ENCODE results near the gene MGAT5.
"Not testable (repeated sequence)": the region's sequence is repeated elsewhere in the genome, so short reads cannot be mapped to it uniquely, and the experiment has no call there.

Gene MGAT5

GRCh38 chr2:134454426-134454825, 200.6 kb downstream of the MGAT5 start:
- DNase-seq: no peak

DNA sequence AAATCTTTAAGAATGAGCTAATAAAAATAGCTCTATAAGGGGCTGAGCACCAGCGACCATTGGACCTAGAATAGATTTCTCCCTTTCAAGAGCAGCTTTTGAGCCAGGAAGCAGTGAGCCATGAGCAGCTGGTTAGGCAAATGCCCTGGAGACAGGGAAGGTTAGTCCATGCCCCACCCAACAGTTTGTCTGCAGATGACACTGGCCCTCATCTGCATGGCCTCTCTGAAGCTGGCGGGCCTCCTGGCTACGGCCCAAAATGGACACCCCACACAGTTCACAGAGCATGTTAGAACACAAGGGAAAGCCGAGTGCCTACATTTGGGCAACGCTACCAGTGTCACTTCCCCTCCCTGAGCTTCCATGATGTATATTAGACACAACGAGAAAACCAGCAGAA, 201.1 kb downstream of the MGAT5 start:
- no peak for DNase-seq

DNA sequence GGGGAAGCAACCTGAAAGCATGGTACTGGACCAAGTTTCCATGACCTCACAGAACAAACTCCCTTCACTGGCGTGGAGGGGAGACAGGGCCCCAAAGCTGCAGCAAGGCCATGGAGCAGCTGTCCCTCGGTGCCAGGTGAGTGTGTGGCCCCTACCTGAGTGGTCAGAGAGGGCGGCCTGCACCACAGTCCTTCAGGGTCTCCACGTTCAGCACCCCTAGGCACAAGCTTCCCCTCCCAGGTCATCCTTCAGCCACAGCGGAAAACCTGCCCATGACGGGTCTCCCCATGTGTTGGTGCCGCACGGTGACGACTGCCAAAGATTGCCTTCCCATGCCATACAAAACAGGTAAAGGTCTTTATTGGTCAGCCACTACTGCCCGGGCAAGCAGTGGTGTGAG, 201.6 kb downstream of the MGAT5 start:
- no peak for DNase-seq

DNA sequence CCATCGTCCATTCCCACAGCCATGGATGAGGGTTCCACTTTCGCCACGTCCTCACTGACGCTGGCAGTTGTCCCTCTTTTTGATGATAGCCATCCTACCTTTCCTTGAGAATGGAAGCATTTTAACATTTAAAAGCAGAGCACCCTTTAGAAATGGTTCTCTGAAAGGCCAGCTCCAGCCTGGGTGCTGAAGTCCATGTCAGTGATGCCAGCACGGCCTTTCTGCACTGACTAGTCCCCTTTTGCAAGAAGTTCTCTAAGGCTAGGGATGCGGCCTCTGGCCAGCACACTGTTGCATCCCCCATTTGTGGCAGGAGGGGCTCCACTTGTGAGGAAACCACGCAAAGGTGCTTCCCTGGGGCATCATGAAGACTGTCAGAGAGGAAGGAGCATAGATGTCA, 203.5 kb downstream of the MGAT5 start:
- no peak for DNase-seq

GRCh38 chr2:134457765-134458472, 204.0 kb downstream of the MGAT5 start:
- DNase-seq: no peak

DNA sequence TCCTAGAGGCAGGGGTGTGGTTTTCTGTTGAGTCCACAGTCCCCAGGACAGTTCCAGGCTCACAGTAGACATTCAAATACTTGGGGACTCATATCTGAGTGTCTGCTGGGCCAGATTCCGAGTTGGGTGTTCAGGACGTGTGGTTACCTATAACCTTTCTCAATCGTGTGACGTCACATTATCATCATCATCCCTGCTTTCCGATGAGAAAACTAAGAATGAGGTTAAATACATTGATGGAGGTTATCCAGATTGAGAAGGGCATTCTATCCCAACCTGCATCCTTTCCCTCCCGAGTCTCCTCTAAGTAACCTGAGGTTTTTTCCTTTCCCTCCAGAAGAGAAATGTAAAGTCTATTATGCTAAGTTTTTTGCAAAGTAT, 204.6 kb downstream of the MGAT5 start:
- no peak for DNase-seq

DNA sequence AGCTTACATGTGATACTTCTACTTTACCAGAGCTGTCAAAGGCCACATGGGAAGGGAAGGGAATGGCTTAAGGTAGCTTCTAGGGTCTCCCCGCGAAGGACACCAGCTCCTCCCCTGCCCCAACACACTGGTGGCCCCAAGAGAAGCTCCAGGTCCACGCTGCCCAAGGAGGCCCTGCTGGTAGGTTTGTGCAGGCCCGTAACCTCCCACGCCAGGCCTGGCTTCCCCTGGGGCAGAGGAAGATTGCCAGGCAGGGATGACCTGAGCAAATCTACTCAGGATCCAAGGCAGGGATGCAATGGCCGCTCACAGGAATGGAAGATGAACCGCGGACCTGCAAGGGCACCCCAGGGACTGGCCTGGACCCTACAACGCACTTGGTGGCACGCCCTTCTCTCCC, 205.1 kb downstream of the MGAT5 start:
- DNase-seq: no peak

- DNase-seq: no peak
These were observed 206.0 kb downstream of the MGAT5 start for GRCh38 chr2:134459706-134460406.

DNA sequence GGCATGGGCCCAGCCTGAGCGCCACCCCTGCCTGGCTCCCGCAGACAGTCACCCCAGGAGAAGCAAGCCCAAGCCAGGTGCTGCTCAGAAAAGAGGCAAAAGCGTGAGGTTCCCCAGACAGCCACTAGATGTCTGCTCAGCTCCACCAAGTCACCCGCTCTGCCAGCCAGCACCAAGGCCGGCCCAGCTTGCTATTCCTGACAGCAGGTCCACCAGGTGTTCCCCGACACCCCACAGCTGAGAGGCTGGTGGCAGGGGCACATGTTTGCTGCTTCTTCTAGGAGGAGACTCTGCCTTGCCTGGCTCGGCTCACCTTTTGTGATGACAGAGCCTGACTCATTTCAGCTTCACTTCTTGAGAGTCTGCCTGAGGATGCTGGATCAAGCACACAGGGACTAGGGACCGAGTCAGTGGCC, 206.7 kb downstream of the MGAT5 start:
- DNase-seq: no peak

- DNase-seq: no peak
These were observed 207.6 kb downstream of the MGAT5 start for GRCh38 chr2:134461511-134461910.

DNA sequence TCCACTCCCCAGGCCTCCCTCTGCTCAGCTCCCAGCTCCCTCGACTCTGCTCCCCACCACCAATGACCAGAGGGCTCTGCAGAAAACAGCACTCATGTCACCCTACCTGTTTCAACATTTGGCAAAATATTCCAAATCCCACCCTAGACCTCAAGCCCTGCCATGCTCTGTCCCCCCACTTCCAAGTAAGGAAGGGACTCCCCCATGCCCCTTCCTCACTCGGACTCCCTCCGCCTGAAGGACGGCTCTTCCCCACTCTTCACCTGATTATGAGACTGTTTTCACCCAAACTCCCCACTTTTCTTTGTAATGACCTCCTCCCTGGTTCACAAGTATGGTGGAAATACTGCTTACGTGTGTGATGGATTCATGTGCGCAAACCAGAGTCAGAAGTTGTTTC, 208.4 kb downstream of the MGAT5 start:
- no peak for DNase-seq

DNA sequence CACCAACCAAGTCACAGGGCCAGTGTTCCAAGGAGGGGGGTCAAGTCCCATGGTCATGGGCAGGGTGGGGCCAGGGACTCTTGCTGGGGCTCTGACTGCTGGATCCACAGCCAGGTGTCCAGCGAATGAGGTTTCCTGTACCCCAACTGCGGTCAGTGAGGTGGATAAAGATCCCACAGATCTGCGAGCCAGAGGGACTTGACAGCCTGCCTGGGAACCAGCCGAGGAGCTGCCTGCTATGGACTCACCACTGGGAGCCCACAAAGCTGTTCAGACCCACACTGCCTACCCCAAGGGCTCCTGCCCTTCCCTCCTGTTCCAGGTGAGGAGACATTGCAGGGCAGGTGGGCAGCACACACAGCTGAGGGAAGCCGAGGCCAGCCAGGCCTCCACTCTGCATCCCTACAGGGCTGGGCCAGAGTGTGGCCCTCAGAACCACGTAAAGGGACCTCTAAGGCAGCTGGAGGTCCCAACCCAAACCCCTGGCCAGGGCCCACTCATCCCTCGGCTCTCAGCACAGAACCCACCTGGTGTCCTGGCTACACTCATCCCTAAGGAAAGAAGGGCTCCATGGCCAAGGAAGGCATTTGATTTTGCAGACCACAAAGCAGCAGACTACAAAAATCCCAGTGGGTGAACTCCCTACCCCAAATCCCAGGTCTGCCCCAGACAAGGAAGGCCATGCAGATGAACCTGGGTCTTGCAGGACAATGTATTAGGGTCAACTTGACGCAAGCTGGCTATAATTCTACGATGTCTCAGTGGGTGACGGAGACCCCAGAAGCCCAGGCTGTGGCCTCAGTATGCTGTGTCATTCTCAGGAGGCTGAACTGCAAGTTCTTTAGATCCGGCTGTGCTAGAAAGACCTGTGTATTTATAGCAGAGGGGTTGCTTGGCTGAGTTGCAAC, 209.2 kb downstream of the MGAT5 start:
- DNase-seq: no peak

GRCh38 chr2:134463699-134464022, 209.8 kb downstream of the MGAT5 start:
- DNase-seq: no peak

DNA sequence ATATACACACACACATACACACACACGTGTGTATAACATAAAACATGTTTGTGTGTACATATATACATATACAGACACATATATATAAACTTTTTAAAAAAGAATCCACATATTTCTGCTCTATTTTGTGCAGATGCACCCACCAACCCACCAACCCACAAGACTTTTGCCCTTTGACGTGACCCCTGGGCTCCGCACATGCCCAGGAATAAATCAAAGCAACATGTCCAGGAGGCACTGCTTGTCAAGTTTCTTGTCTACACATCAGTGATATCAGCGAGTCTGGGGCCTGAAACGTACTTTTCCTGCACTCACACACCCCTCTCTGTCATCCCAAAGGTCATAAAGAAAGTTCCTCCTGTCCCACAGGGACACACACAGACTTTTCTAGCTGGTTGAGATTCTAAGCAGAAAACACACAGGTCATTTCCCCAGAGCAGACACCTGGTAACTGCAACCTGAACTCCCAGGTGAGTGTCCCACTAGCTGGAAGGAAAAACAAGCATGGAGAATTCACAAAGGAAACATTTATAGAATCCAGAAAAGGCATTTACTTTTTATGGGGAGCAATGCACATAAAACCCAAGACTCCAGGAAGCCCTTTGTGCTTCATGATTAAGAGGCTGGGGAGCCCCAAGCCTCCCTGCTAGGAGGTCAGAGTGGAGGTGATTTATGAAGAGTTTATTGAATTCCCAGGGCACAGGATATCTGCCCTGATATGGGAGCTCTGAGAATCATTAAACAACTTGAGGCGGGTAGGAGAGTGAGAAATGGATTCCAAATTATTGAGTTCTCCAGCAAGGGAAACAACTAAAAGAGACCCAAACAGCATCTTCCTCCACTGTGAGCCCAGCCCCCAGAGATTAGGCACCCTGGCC, 211.6 kb downstream of the MGAT5 start:
- no peak for DNase-seq

DNA sequence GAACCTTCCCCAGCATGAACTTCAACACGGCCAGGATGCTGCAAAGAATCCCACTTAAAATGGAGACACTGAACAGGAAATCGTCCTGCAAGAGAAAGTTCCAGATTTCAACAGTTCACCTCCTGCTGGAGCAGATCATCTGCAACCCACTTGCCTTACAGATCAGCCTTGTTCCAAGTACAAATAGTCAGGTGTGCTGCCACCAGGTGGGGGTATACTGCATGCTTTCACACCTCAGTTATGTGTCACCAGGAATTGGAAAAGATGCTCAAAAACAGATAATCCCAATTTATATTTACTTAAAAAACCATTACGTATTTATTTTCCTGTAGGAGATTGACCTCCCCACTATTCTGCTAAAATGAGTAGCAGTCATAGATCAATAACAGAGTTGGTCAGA, 212.3 kb downstream of the MGAT5 start:
- no peak for DNase-seq

- DNase-seq: no peak
These were observed 214.3 kb downstream of the MGAT5 start for GRCh38 chr2:134468164-134468563.

DNA sequence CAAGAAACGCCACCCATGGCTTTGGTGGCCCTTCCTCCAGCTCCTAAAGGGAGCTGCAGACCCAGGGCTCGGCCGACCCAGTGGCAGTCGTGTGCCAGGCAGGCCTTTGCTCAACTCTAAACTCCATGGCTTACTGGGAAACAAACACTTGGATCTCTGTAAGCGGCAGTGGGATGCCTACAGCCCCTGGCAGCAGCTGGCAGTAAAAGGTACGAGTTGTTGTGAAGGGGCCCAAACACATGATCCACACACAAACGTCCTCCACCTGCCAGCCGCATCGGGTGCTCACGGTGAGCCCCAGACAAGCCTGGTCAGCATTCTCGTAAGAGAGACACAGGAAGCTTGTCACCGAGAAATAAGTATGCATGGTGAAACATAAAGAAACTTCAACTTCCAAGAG, 214.9 kb downstream of the MGAT5 start:
- no peak for DNase-seq

DNA sequence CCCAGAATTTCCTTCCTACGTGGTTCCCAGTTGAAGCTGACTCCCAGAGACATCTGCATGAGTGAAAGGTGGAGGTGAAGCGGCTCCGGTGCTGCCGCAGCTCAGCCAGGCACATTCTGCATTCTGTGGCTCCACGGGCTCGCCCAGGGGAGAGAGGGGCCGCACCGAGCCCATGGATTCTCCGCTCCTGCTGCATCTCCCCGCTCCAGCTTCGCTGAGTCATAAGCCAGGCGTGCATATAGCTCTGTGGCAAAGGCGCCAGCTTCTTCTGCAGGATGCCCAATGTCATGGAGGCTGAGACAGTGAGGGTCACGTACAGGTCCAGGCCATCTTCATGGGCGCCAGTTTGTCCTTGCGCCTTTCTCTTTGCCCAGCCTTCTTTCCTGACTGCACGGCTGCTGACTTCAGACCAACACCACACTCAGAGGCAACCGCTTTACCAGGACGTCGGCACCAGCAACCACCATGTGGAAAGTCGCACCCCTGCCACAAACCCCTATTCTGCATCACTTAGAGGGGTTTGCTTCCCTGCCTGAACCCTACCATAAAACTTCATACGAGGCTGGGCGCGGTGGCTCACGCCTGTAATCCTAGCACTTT, 215.7 kb downstream of the MGAT5 start:
- DNase-seq: no peak

- DNase-seq: no peak
These were observed 216.8 kb downstream of the MGAT5 start for GRCh38 chr2:134470561-134471168.

DNA sequence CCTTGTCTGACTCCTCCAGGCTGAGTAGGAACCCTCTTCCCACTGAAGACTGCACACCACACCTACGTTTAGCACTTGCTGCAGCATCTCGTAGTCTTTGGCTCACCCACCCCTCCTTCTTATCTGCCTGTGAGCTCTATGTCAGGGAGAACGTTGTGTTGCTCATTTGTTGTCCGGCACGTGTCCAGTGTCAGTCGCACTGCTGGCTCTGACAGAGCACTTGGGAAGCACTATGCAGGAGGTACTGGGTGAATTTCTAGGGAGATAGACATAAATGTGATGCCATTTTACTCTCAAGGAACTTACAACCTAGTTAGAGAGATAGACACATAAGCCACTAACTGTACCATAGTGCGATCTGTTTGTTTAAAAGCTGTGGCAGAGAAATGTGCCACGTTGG, 223.1 kb downstream of the MGAT5 start:
- DNase-seq: not testable (repeated sequence)

- no peak for DNase-seq
These were observed 225.9 kb downstream of the MGAT5 start for GRCh38 chr2:134479696-134480330.

All from NCI-H1048 (cell line).